Stimulated activated CD4-positive, alpha-beta T cell treated with anti-CD3 and anti-CD28 coated beads, Interleukin-1b, Interleukin-23, amount 100 ng/mL, for 48 hours (primary cell): ENCODE measurements around the gene CORO7.
A peak's percentile ranks its signal among the peaks of the same experiment; 100 is the strongest.

Experiments used
- DNase-seq: peaks from one replicate; pipeline ENCODE4 v3.0.0-alpha.2; 2020

CORO7 gene

GRCh38 chr16:4425378-4426020 lies 9.1 kb upstream of the CORO7 start, which contains the start of gene DNAJA3:
DNAJA3 (plus strand) TSS chr16:4425868; CDS start chr16:4425882, 14 bp downstream.
- peak; percentile 91 for DNase-seq

GRCh38 chr16:4420505-4421105 lies 4.2 kb upstream of the CORO7 start:
- DNase-seq = no peak

- no peak for DNase-seq
These were observed 3.1 kb upstream of the CORO7 start for GRCh38 chr16:4419402-4419959.

- DNase-seq = peak; percentile 59
These were observed 727 bp downstream of the CORO7 start for GRCh38 chr16:4415538-4416199.

- DNase-seq = peak; percentile 89
These were observed 2.0 kb downstream of the CORO7 start for GRCh38 chr16:4414187-4414917.

GRCh38 chr16:4412854-4413253 lies 3.5 kb downstream of the CORO7 start:
- DNase-seq = no peak

- no peak for DNase-seq
These were observed 4.2 kb downstream of the CORO7 start for GRCh38 chr16:4412159-4412558.

GRCh38 chr16:4411684-4412083 lies 4.7 kb downstream of the CORO7 start:
- DNase-seq = no peak

- DNase-seq = no peak
These were observed 5.9 kb downstream of the CORO7 start for GRCh38 chr16:4410335-4411075.

GRCh38 chr16:4409081-4409932 lies 7.1 kb downstream of the CORO7 start:
- DNase-seq = no peak

GRCh38 chr16:4408323-4408690 lies 8.1 kb downstream of the CORO7 start:
- no peak for DNase-seq

- DNase-seq = no peak
These were observed 8.7 kb downstream of the CORO7 start for GRCh38 chr16:4407543-4408322.

- DNase-seq = no peak
These were observed 11.3 kb downstream of the CORO7 start for GRCh38 chr16:4404967-4405696.

GRCh38 chr16:4404247-4404966 lies 12.0 kb downstream of the CORO7 start:
- DNase-seq = peak; percentile 26

- no peak for DNase-seq
These were observed 13.1 kb downstream of the CORO7 start for GRCh38 chr16:4403133-4403949.

- DNase-seq = peak; percentile 59
These were observed 13.8 kb downstream of the CORO7 start for GRCh38 chr16:4402439-4403132.

GRCh38 chr16:4401510-4401909 lies 14.9 kb downstream of the CORO7 start:
- DNase-seq = no peak

GRCh38 chr16:4401094-4401501 lies 15.3 kb downstream of the CORO7 start:
- no peak for DNase-seq
